Adrenal gland (tissue), 5 donors: ENCODE measurements around the gene PAPLN.

Source experiments
- CTCF ChIP-seq, 6 experiments: fragments of 450-650 bp in 4 of 6; fragments of 200-600 bp in 2 of 6; sonication (generic) in 1 of 6; IDR thresholded peaks; 1 replicate in 5 of 6; 2 replicates in 1 of 6; pipeline versions ENCODE4 v1.5.1 to v1.8.0; 2016 to 2021; ENCODE audit warnings: antibody characterized with exemption in 6 of 6, mild to moderate bottlenecking in 2 of 6, moderate library complexity in 1 of 6
- POLR2A ChIP-seq, 2 donors: fragments of 450-650 bp; IDR thresholded peaks; one replicate each; pipeline ENCODE4 v1.6.1; 2017; ENCODE audit warnings: antibody characterized with exemption in 2 of 2, mild to moderate bottlenecking in 2 of 2, moderate library complexity in 1 of 2
- donor health status: DM: no; HTN: no; CAD: no.

- TF ChIP-seq CTCF (IDR thresholded peaks at IDR 0.05), result no peak
- TF ChIP-seq POLR2A (IDR thresholded peaks at IDR 0.05), result no peak
Measured at GRCh38 chr14:73217411-73217810, 19.9 kb upstream of the PAPLN start.
